D721Med (cell line): Measurements from ENCODE around the gene HERC2.

Source experiments
- DNase-seq: peaks from one replicate; pipeline ENCODE4 v3.0.0; 2011; ENCODE audit warnings: low spot score; ENCODE audit not compliant: insufficient read length
- FAIRE-seq: peaks from 2 replicates; lab custom pipeline; 2011; peaks lifted over from hg19 to GRCh38; lab: Jason Lieb, UNC
- TF ChIP-seq, protein P1 (sequence below): IDR thresholded peaks from 2 replicates; pipeline ENCODE4 v1.5.1; 2012; ENCODE audit warnings: mild to moderate bottlenecking, control low read depth; ENCODE audit not compliant: insufficient read depth; ENCODE audit errors: missing control alignments

HERC2 gene

GRCh38 chr15:28185148-28185895 lies 136.7 kb downstream of the HERC2 start:
- TF ChIP-seq, protein P1, sequence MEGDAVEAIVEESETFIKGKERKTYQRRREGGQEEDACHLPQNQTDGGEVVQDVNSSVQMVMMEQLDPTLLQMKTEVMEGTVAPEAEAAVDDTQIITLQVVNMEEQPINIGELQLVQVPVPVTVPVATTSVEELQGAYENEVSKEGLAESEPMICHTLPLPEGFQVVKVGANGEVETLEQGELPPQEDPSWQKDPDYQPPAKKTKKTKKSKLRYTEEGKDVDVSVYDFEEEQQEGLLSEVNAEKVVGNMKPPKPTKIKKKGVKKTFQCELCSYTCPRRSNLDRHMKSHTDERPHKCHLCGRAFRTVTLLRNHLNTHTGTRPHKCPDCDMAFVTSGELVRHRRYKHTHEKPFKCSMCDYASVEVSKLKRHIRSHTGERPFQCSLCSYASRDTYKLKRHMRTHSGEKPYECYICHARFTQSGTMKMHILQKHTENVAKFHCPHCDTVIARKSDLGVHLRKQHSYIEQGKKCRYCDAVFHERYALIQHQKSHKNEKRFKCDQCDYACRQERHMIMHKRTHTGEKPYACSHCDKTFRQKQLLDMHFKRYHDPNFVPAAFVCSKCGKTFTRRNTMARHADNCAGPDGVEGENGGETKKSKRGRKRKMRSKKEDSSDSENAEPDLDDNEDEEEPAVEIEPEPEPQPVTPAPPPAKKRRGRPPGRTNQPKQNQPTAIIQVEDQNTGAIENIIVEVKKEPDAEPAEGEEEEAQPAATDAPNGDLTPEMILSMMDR: no peak
- DNase-seq (no peak), FAIRE-seq (no peak)

GRCh38 chr15:28184166-28184565 lies 137.8 kb downstream of the HERC2 start:
- FAIRE-seq (no peak), DNase-seq (no peak)
- TF ChIP-seq, protein P1: no peak

- TF ChIP-seq, protein P1: no peak
- FAIRE-seq (no peak), DNase-seq (no peak)
Measured at GRCh38 chr15:28182731-28183130, 139.2 kb downstream of the HERC2 start.

GRCh38 chr15:28182216-28182615 lies 139.8 kb downstream of the HERC2 start:
- TF ChIP-seq, protein P1: no peak
- no peak for FAIRE-seq
- DNase-seq: no peak

- no peak for DNase-seq
- FAIRE-seq: no peak
- TF ChIP-seq, protein P1: no peak
Measured at GRCh38 chr15:28181366-28181765, 140.6 kb downstream of the HERC2 start.

DNA sequence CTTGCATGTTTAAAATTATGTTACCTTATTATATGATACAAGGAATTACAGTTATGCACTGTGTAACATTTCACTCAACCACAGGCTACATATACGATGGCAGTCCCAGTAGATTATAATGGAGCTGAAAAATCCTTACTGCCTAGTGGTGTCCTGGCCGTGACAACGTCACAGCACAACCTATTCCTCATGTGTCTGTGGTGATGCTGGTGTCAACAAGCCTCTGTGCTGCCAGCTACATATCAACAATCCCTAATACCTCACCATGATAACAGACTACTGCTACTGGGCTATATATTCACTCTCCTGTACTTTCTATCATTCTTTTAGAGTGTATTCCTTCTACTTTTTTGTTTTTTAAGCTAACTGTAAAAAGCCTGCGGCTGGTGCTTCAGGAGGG lies 142.7 kb downstream of the HERC2 start:
- DNase-seq (no peak), FAIRE-seq (no peak)
- TF ChIP-seq, protein P1: no peak

GRCh38 chr15:28178727-28179126 lies 143.3 kb downstream of the HERC2 start:
- no peak for DNase-seq
- TF ChIP-seq, protein P1: no peak
- no peak for FAIRE-seq
